ENCODE results near the gene RTP4. TPM values are rescaled to one million over a fixed set of nuclear protein-coding genes. Genes with fewer than 3 reads are reported as not detected.

Gene RTP4
- total RNA-seq, result 1 to 10 TPM; 1.7 to 2.4 TPM
- total RNA-seq, result 2.8 to 4.4 reads per million in 2 donors

GRCh38 chr3:187368251-187369088, at the start of gene RTP4:
Gene RTP4 (plus strand): TSS chr3:187368385. CDS start chr3:187368442, 57 bp downstream.
- Mint-ChIP-seq H3K27ac (peak within 1 kb of the TSS; percentile 97), H3K4me3 (peak within 1 kb of the TSS; percentile 91), H3K27me3 (no peaks in the 10 kb centered on the region), H3K4me1 (peaks cover 25% of the 10 kb centered on the region), H3K36me3 (ENCODE audit: low read depth) (peaks cover 7% of the 10 kb centered on the region)
- no peaks in the 10 kb centered on the region for H3K9me3 ChIP-seq (ENCODE audit: control insufficient read depth, low read length, poor library complexity, severe bottlenecking)
- peak; percentile 84 for ATAC-seq
- DNase-seq, result no peak

GRCh38 chr3:187318819-187319616, 49.2 kb upstream of the RTP4 start:
- peaks cover 17% of the 10 kb centered on the region for H3K4me1 Mint-ChIP-seq
- H3K9me3 ChIP-seq (ENCODE audit: control insufficient read depth, low read length, poor library complexity, severe bottlenecking), result no peaks in the 10 kb centered on the region
- ATAC-seq, result peak; percentile 63
- H3K36me3 Mint-ChIP-seq (ENCODE audit: low read depth), result peaks cover 3% of the 10 kb centered on the region
- peak in 2 of 3 donors; percentile 12 to 22 for DNase-seq
- H3K4me3 Mint-ChIP-seq, result peak overlapping the region; percentile 63
- no peak overlapping the region for H3K27ac Mint-ChIP-seq
- H3K27me3 Mint-ChIP-seq, result peaks cover 64% of the 10 kb centered on the region

GRCh38 chr3:187319699-187320302, 48.4 kb upstream of the RTP4 start:
- DNase-seq, result peak in 1 of 3 donors; percentile 37
- no peaks in the 10 kb centered on the region for H3K9me3 ChIP-seq (ENCODE audit: control insufficient read depth, low read length, poor library complexity, severe bottlenecking)
- Mint-ChIP-seq H3K27me3 (peaks cover 56% of the 10 kb centered on the region), H3K36me3 (ENCODE audit: low read depth) (peaks cover 3% of the 10 kb centered on the region), H3K4me1 (peaks cover 17% of the 10 kb centered on the region), H3K27ac (no peak overlapping the region), H3K4me3 (no peak overlapping the region)
- ATAC-seq, result peak; percentile 87

GRCh38 chr3:187321766-187322165, 46.4 kb upstream of the RTP4 start:
- peak overlapping the region; percentile 37 for H3K27ac Mint-ChIP-seq
- H3K4me3 Mint-ChIP-seq, result no peak overlapping the region
- peaks cover 3% of the 10 kb centered on the region for H3K36me3 Mint-ChIP-seq (ENCODE audit: low read depth)
- peaks cover 17% of the 10 kb centered on the region for H3K4me1 Mint-ChIP-seq
- no peak for ATAC-seq
- DNase-seq, result no peak
- H3K27me3 Mint-ChIP-seq, result peaks cover 43% of the 10 kb centered on the region
- no peaks in the 10 kb centered on the region for H3K9me3 ChIP-seq (ENCODE audit: control insufficient read depth, low read length, poor library complexity, severe bottlenecking)

GRCh38 chr3:187322291-187322690, 45.9 kb upstream of the RTP4 start:
- Mint-ChIP-seq H3K36me3 (ENCODE audit: low read depth) (peaks cover 3% of the 10 kb centered on the region), H3K4me1 (peaks cover 17% of the 10 kb centered on the region), H3K27ac (peak overlapping the region; percentile 37), H3K27me3 (peaks cover 37% of the 10 kb centered on the region), H3K4me3 (no peak overlapping the region)
- no peaks in the 10 kb centered on the region for H3K9me3 ChIP-seq (ENCODE audit: control insufficient read depth, low read length, poor library complexity, severe bottlenecking)
- DNase-seq (no peak), ATAC-seq (no peak)

GRCh38 chr3:187323091-187323490, 45.1 kb upstream of the RTP4 start:
- ATAC-seq, result no peak
- H3K27ac Mint-ChIP-seq, result no peak overlapping the region
- H3K9me3 ChIP-seq (ENCODE audit: control insufficient read depth, low read length, poor library complexity, severe bottlenecking), result no peaks in the 10 kb centered on the region

GRCh38 chr3:187325632-187326031, 42.6 kb upstream of the RTP4 start:
- ATAC-seq (no peak), DNase-seq (no peak)
- Mint-ChIP-seq H3K27me3 (peaks cover 8% of the 10 kb centered on the region), H3K27ac (no peak overlapping the region), H3K4me1 (peaks cover 4% of the 10 kb centered on the region), H3K4me3 (no peak overlapping the region), H3K36me3 (ENCODE audit: low read depth) (peaks cover 2% of the 10 kb centered on the region)
- H3K9me3 ChIP-seq (ENCODE audit: control insufficient read depth, low read length, poor library complexity, severe bottlenecking), result no peaks in the 10 kb centered on the region

More at GRCh38 chr3:187323091-187323490, 45.1 kb upstream of the RTP4 start:
- H3K27me3 Mint-ChIP-seq, result peaks cover 31% of the 10 kb centered on the region
- peaks cover 17% of the 10 kb centered on the region for H3K4me1 Mint-ChIP-seq
- H3K36me3 Mint-ChIP-seq (ENCODE audit: low read depth), result no peaks in the 10 kb centered on the region
- no peak overlapping the region for H3K4me3 Mint-ChIP-seq
- no peak for DNase-seq

- H3K27ac Mint-ChIP-seq, result no peak overlapping the region
- peaks cover 2% of the 10 kb centered on the region for H3K36me3 Mint-ChIP-seq (ENCODE audit: low read depth)
- H3K9me3 ChIP-seq (ENCODE audit: control insufficient read depth, low read length, poor library complexity, severe bottlenecking), result no peaks in the 10 kb centered on the region
- peaks cover 5% of the 10 kb centered on the region for H3K27me3 Mint-ChIP-seq
- no peak overlapping the region for H3K4me3 Mint-ChIP-seq
- no peaks in the 10 kb centered on the region for H3K4me1 Mint-ChIP-seq
- DNase-seq (no peak), ATAC-seq (no peak)
Measured at GRCh38 chr3:187327845-187328244, 40.3 kb upstream of the RTP4 start.

- Mint-ChIP-seq H3K27ac (no peak overlapping the region), H3K4me3 (no peak overlapping the region), H3K27me3 (peaks cover 5% of the 10 kb centered on the region), H3K36me3 (ENCODE audit: low read depth) (peaks cover 2% of the 10 kb centered on the region), H3K4me1 (no peaks in the 10 kb centered on the region)
- ATAC-seq, result no peak
- no peak for DNase-seq
- no peaks in the 10 kb centered on the region for H3K9me3 ChIP-seq (ENCODE audit: control insufficient read depth, low read length, poor library complexity, severe bottlenecking)
Measured at GRCh38 chr3:187328691-187329090, 39.5 kb upstream of the RTP4 start.

GRCh38 chr3:187334904-187335303, 33.3 kb upstream of the RTP4 start:
- H3K27me3 Mint-ChIP-seq, result peaks cover 44% of the 10 kb centered on the region
- no peak for ATAC-seq
- H3K9me3 ChIP-seq (ENCODE audit: control insufficient read depth, low read length, poor library complexity, severe bottlenecking), result no peaks in the 10 kb centered on the region
- H3K27ac Mint-ChIP-seq, result no peak overlapping the region
- no peaks in the 10 kb centered on the region for H3K4me1 Mint-ChIP-seq
- peaks cover 2% of the 10 kb centered on the region for H3K36me3 Mint-ChIP-seq (ENCODE audit: low read depth)
- no peak for DNase-seq
- H3K4me3 Mint-ChIP-seq, result no peak overlapping the region

GRCh38 chr3:187336322-187336721, 31.9 kb upstream of the RTP4 start:
- DNase-seq (no peak), ATAC-seq (no peak)
- H3K9me3 ChIP-seq (ENCODE audit: control insufficient read depth, low read length, poor library complexity, severe bottlenecking), result no peaks in the 10 kb centered on the region
- Mint-ChIP-seq H3K4me1 (no peaks in the 10 kb centered on the region), H3K27ac (no peak overlapping the region), H3K36me3 (ENCODE audit: low read depth) (peaks cover 2% of the 10 kb centered on the region), H3K27me3 (peaks cover 51% of the 10 kb centered on the region), H3K4me3 (no peak overlapping the region)

- Mint-ChIP-seq H3K27me3 (peaks cover 58% of the 10 kb centered on the region), H3K36me3 (ENCODE audit: low read depth) (peaks cover 2% of the 10 kb centered on the region), H3K27ac (no peak overlapping the region), H3K4me3 (no peak overlapping the region), H3K4me1 (no peaks in the 10 kb centered on the region)
- H3K9me3 ChIP-seq (ENCODE audit: control insufficient read depth, low read length, poor library complexity, severe bottlenecking), result no peaks in the 10 kb centered on the region
- no peak for ATAC-seq
- no peak for DNase-seq
Measured at GRCh38 chr3:187340578-187340977, 27.6 kb upstream of the RTP4 start.

- Mint-ChIP-seq H3K27ac (no peak overlapping the region), H3K27me3 (peaks cover 50% of the 10 kb centered on the region), H3K36me3 (ENCODE audit: low read depth) (peaks cover 2% of the 10 kb centered on the region), H3K4me3 (no peak overlapping the region), H3K4me1 (no peaks in the 10 kb centered on the region)
- ATAC-seq (no peak), DNase-seq (no peak)
- H3K9me3 ChIP-seq (ENCODE audit: control insufficient read depth, low read length, poor library complexity, severe bottlenecking), result no peaks in the 10 kb centered on the region
Measured at GRCh38 chr3:187342255-187342654, 25.9 kb upstream of the RTP4 start.
